Measurements from ENCODE around the gene NSUN6. TPM values are rescaled to one million over a fixed set of nuclear protein-coding genes. Genes with fewer than 3 reads are reported as not detected.

NSUN6 gene
- total RNA-seq, 1 donor from 2014 or later: 7.2 TPM

GRCh38 chr10:18540195-18540594, 111.2 kb downstream of the NSUN6 start:
- H3K4me3 ChIP-seq (ENCODE audit: low read depth, low read length): no peak overlapping the region
- DNase-seq (ENCODE audit: low read depth): no peak
- TF ChIP-seq CTCF (conservative IDR thresholded peaks at IDR 0.05; ENCODE audit: low read depth, low read length): no peak

- no peak overlapping the region for H3K4me3 ChIP-seq (ENCODE audit: low read depth, low read length)
- TF ChIP-seq CTCF (conservative IDR thresholded peaks at IDR 0.05; ENCODE audit: low read depth, low read length): no peak
- no peak for DNase-seq (ENCODE audit: low read depth)
Measured at GRCh38 chr10:18539335-18539734, 112.1 kb downstream of the NSUN6 start.

GRCh38 chr10:18533896-18534295, 117.5 kb downstream of the NSUN6 start:
- no peak overlapping the region for H3K4me3 ChIP-seq (ENCODE audit: low read depth, low read length)
- TF ChIP-seq CTCF (conservative IDR thresholded peaks at IDR 0.05; ENCODE audit: low read depth, low read length): no peak
- no peak for DNase-seq (ENCODE audit: low read depth)

- no peak for DNase-seq (ENCODE audit: low read depth)
- H3K4me3 ChIP-seq (ENCODE audit: low read depth, low read length): no peak overlapping the region
- TF ChIP-seq CTCF (conservative IDR thresholded peaks at IDR 0.05; ENCODE audit: low read depth, low read length): no peak
Measured at GRCh38 chr10:18532881-18533535, 118.4 kb downstream of the NSUN6 start.

GRCh38 chr10:18528292-18528691, 123.1 kb downstream of the NSUN6 start:
- H3K4me3 ChIP-seq (ENCODE audit: low read depth, low read length): no peak overlapping the region
- TF ChIP-seq CTCF (conservative IDR thresholded peaks at IDR 0.05; ENCODE audit: low read depth, low read length): no peak
- DNase-seq (ENCODE audit: low read depth): no peak

- H3K4me3 ChIP-seq (ENCODE audit: low read depth, low read length): no peak overlapping the region
- no peak for DNase-seq (ENCODE audit: low read depth)
- no peak for TF ChIP-seq CTCF (conservative IDR thresholded peaks at IDR 0.05; ENCODE audit: low read depth, low read length)
Measured at GRCh38 chr10:18527687-18528086, 123.7 kb downstream of the NSUN6 start.

GRCh38 chr10:18523858-18524257, 127.5 kb downstream of the NSUN6 start:
- no peak for TF ChIP-seq CTCF (conservative IDR thresholded peaks at IDR 0.05; ENCODE audit: low read depth, low read length)
- DNase-seq (ENCODE audit: low read depth): no peak
- H3K4me3 ChIP-seq (ENCODE audit: low read depth, low read length): no peak overlapping the region

All from epithelial cell of proximal tubule (primary cell).